Nephron progenitor cell (in vitro differentiated cells): ENCODE results near the gene RPL29.

Experiments used
- DNase-seq: peaks from one replicate; pipeline ENCODE4 v3.0.0; 2021
- H3K27ac Mint-ChIP-seq: 2 replicates; pipeline ENCODE4 v1.8.0; 2021; ENCODE audit warnings: mild to moderate bottlenecking, moderate library complexity, mixed read lengths
- H3K27me3 Mint-ChIP-seq: 2 replicates; pipeline ENCODE4 v1.8.0; 2021; ENCODE audit warnings: mild to moderate bottlenecking, low read depth, mixed read lengths; ENCODE audit not compliant: poor library complexity
- H3K36me3 Mint-ChIP-seq: 2 replicates; pipeline ENCODE4 v1.8.0; 2021; ENCODE audit warnings: low read depth, mixed read lengths
- H3K4me1 Mint-ChIP-seq: 2 replicates; pipeline ENCODE4 v1.8.0; 2021; ENCODE audit warnings: mixed read lengths
- H3K4me3 Mint-ChIP-seq: 2 replicates; pipeline ENCODE4 v1.8.0; 2021; ENCODE audit warnings: mild to moderate bottlenecking, moderate library complexity, mixed read lengths
- H3K9me3 Mint-ChIP-seq: 2 replicates; pipeline ENCODE4 v1.8.0; 2021; ENCODE audit warnings: mild to moderate bottlenecking, moderate library complexity, mixed read lengths
- TF ChIP-seq, protein P1 (sequence below): fragments of 200-600 bp; sonication (generic); IDR thresholded peaks from 2 replicates; pipeline ENCODE4 v1.5.0; 2021; ENCODE audit warnings: antibody characterized with exemption

RPL29 gene

GRCh38 chr3:51947215-51947900 is 48.3 kb downstream of the RPL29 start:
- Mint-ChIP-seq H3K27ac (peak overlapping the region; percentile 31), H3K4me3 (no peak overlapping the region)
- DNase-seq: no peak

DNA sequence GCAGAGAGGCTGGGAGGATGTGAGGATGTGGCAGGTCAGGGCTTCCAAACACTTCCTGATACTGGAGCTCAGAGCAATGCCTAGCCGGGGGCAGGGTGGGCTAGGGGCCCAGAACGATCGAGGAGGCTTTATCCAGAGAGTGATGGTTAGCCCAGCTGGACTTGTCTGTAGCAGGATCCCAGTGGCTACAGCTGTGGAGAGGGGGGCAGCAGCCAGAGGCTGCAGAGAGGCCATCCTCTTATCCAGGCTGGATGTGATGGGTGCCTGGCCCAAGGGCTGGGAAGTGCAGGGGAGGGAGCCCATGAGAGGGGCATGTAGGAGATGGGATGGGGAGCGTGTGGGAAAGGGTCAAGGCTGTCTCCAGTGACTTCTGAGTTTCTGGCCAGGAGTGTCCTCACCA is 48.9 kb downstream of the RPL29 start:
- no peak for DNase-seq
- H3K36me3 Mint-ChIP-seq: no peaks in the 10 kb centered on the region
- peaks cover 3% of the 10 kb centered on the region for H3K27me3 Mint-ChIP-seq
- no peak overlapping the region for H3K4me3 Mint-ChIP-seq
- H3K27ac Mint-ChIP-seq: peak overlapping the region; percentile 31
- no peaks in the 10 kb centered on the region for H3K9me3 Mint-ChIP-seq
- TF ChIP-seq, protein P1, sequence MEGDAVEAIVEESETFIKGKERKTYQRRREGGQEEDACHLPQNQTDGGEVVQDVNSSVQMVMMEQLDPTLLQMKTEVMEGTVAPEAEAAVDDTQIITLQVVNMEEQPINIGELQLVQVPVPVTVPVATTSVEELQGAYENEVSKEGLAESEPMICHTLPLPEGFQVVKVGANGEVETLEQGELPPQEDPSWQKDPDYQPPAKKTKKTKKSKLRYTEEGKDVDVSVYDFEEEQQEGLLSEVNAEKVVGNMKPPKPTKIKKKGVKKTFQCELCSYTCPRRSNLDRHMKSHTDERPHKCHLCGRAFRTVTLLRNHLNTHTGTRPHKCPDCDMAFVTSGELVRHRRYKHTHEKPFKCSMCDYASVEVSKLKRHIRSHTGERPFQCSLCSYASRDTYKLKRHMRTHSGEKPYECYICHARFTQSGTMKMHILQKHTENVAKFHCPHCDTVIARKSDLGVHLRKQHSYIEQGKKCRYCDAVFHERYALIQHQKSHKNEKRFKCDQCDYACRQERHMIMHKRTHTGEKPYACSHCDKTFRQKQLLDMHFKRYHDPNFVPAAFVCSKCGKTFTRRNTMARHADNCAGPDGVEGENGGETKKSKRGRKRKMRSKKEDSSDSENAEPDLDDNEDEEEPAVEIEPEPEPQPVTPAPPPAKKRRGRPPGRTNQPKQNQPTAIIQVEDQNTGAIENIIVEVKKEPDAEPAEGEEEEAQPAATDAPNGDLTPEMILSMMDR: no peak
- peaks cover 33% of the 10 kb centered on the region for H3K4me1 Mint-ChIP-seq

More at GRCh38 chr3:51947215-51947900, 48.3 kb downstream of the RPL29 start:
- no peaks in the 10 kb centered on the region for H3K9me3 Mint-ChIP-seq
- H3K4me1 Mint-ChIP-seq: peaks cover 35% of the 10 kb centered on the region
- H3K27me3 Mint-ChIP-seq: peaks cover 3% of the 10 kb centered on the region
- H3K36me3 Mint-ChIP-seq: no peaks in the 10 kb centered on the region
- TF ChIP-seq, protein P1: no peak

DNA sequence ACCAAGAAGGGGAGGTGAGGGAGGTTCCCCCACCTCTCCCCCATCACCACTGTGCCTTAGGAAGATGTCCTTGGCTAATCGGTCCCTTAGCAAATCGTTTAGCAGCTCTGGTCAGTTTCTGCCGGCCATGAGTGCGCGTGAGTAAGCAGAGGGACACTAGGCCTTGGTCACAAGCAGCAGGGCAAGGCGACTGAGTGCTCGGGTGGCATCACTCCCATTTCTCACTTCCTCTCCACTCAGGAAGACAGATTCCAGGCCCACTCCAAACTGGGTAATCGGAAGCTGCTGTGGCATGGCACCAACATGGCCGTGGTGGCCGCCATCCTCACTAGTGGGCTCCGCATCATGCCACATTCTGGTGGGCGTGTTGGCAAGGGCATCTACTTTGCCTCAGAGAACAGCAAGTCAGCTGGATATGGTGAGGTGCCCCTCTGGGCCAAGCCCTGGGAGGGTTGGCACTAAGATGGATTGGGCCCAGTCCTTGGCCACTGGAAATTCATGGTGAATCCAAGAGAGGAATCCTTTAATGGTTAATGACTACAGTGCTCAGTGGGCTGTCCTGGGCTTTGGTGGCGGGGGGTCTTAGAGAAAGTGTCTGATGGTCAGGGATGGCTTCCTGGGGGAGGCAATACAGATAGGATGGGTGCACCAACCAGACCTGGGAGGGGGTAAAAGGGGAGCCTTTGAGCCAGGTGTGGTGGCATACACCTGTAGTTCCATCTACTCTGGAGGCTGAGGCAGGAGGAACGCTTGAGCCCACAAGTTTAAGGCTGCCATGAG is 49.6 kb downstream of the RPL29 start:
- Mint-ChIP-seq H3K36me3 (no peaks in the 10 kb centered on the region), H3K27ac (no peak overlapping the region), H3K4me1 (peaks cover 37% of the 10 kb centered on the region), H3K4me3 (no peak overlapping the region), H3K9me3 (no peaks in the 10 kb centered on the region), H3K27me3 (peaks cover 3% of the 10 kb centered on the region)
- no peak for DNase-seq
- TF ChIP-seq, protein P1: no peak

DNA sequence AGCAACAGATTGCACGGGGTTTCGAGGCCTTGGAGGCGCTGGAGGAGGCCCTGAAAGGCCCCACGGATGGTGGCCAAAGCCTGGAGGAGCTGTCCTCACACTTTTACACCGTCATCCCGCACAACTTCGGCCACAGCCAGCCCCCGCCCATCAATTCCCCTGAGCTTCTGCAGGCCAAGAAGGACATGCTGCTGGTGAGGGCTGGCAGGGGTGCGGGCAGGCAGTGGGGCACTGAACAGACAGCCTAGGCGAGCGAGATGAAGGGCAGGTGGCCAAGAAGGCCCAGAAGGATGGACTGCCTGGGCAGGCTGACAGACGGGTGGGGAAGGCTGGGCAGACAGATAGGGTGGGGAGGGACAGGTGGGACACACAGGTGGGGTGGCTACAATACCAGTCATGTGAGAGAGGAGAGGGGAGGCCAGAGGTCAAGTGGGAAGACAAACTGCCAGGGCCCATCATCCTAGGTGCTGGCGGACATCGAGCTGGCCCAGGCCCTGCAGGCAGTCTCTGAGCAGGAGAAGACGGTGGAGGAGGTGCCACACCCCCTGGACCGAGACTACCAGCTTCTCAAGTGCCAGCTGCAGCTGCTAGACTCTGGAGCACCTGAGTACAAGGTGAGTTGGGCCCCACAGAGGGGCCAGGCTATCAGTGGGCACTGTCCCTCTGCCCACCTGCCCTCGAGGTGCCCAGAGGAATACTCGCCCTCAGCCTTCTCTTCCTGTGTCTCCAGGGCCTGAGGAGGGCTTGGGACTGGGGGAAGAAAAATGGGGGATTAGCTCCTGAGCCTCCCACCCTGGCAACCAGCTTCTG is 50.5 kb downstream of the RPL29 start:
- H3K4me3 Mint-ChIP-seq: no peak overlapping the region
- no peaks in the 10 kb centered on the region for H3K36me3 Mint-ChIP-seq
- TF ChIP-seq, protein P1: no peak
- H3K9me3 Mint-ChIP-seq: no peaks in the 10 kb centered on the region
- H3K4me1 Mint-ChIP-seq: peaks cover 45% of the 10 kb centered on the region
- no peak overlapping the region for H3K27ac Mint-ChIP-seq
- no peak for DNase-seq
- peaks cover 3% of the 10 kb centered on the region for H3K27me3 Mint-ChIP-seq

GRCh38 chr3:51944451-51945021 is 51.2 kb downstream of the RPL29 start:
- no peak overlapping the region for H3K27ac Mint-ChIP-seq
- DNase-seq: no peak
- no peaks in the 10 kb centered on the region for H3K9me3 Mint-ChIP-seq
- no peaks in the 10 kb centered on the region for H3K36me3 Mint-ChIP-seq
- H3K4me3 Mint-ChIP-seq: no peak overlapping the region
- H3K27me3 Mint-ChIP-seq: peaks cover 3% of the 10 kb centered on the region
- peaks cover 50% of the 10 kb centered on the region for H3K4me1 Mint-ChIP-seq
- TF ChIP-seq, protein P1: no peak
